HEK293 (cell line): ENCODE data around the gene CABP5.

ENCODE experiments used
- CTCF ChIA-PET: fragments of 350-600 bp; formaldehyde crosslinking; extraction: SDS; loops from one replicate; lab custom pipeline; 2021; ENCODE audit warnings: antibody characterized with exemption; lab: Yijun Ruan, JAX
- POLR2A ChIA-PET: fragments of 300-600 bp; formaldehyde crosslinking; extraction: SDS; loops from one replicate; lab custom pipeline; 2020; ENCODE audit warnings: antibody characterized with exemption, inconsistent platforms; lab: Yijun Ruan, JAX
- H3K27ac ChIP-seq: fragments of 200-500 bp; sonication (Bioruptor generic); 2 replicates; pipeline ENCODE4 v1.5.1; 2014; ENCODE audit warnings: low read depth, low read length, control low read depth, inconsistent platforms; ENCODE audit errors: extremely low read depth
- H3K36me3 ChIP-seq, 2 experiments: fragments of 200-500 bp in 1 of 2; sonication (Bioruptor generic) in 1 of 2; 1 replicate in 1 of 2; 2 replicates in 1 of 2; pipeline ENCODE4 v1.5.1; 2014 to 2017; ENCODE audit warnings: inconsistent platforms in 2 of 2, low read length in 2 of 2; ENCODE audit not compliant: control insufficient read depth in 2 of 2, insufficient read depth in 1 of 2
- H3K4me1 ChIP-seq: fragments of 200-500 bp; sonication (Bioruptor generic); 2 replicates; pipeline ENCODE4 v1.5.1; 2014; ENCODE audit warnings: mild to moderate bottlenecking, low read length, inconsistent platforms; ENCODE audit not compliant: control insufficient read depth, insufficient read depth
- H3K4me3 ChIP-seq: 2 replicates; pipeline ENCODE4 v1.5.1; 2011; ENCODE audit warnings: low read depth, mild to moderate bottlenecking, control low read depth, low read length, moderate library complexity
- H3K9me3 ChIP-seq: fragments of 200-500 bp; sonication (Bioruptor generic); 2 replicates; pipeline ENCODE4 v1.5.1; 2014; ENCODE audit warnings: low read depth, low read length, inconsistent platforms; ENCODE audit not compliant: control insufficient read depth, insufficient read depth
- EGR2 ChIP-seq: fragments of 450-650 bp; formaldehyde crosslinking; IDR thresholded peaks from 2 replicates; pipeline ENCODE4 v1.5.1; 2016; ENCODE audit warnings: low read depth, missing biosample characterization, missing genetic modification characterization
- HOXA7 ChIP-seq: sonication (generic); formaldehyde crosslinking; IDR thresholded peaks from 2 replicates; pipeline ENCODE4 v1.8.1; 2022; ENCODE audit warnings: missing genetic modification reagents, borderline replicate concordance
- PRDM10 ChIP-seq: fragments of 450-650 bp; formaldehyde crosslinking; IDR thresholded peaks from 2 replicates; pipeline ENCODE4 v1.5.1; 2016; ENCODE audit warnings: missing biosample characterization, missing genetic modification characterization
- ZBTB8A ChIP-seq: fragments of 450-650 bp; formaldehyde crosslinking; IDR thresholded peaks from 2 replicates; pipeline ENCODE4 v1.5.1; 2016; ENCODE audit warnings: missing biosample characterization, missing genetic modification characterization
- ZFP3 ChIP-seq: fragments of 450-650 bp; formaldehyde crosslinking; IDR thresholded peaks from 2 replicates; pipeline ENCODE4 v1.5.1; 2016; ENCODE audit warnings: low read depth, missing biosample characterization, missing genetic modification characterization
- ZNF10 ChIP-seq: fragments of 450-650 bp; formaldehyde crosslinking; IDR thresholded peaks from 2 replicates; pipeline ENCODE4 v1.5.1; 2017; ENCODE audit warnings: missing biosample characterization, missing genetic modification characterization
- ZNF169 ChIP-seq: fragments of 450-650 bp; formaldehyde crosslinking; IDR thresholded peaks from 2 replicates; pipeline ENCODE4 v1.5.1; 2016; ENCODE audit warnings: missing biosample characterization, missing genetic modification characterization
- ZNF292 ChIP-seq: fragments of 450-650 bp; formaldehyde crosslinking; IDR thresholded peaks from 2 replicates; pipeline ENCODE4 v1.5.1; 2016; ENCODE audit warnings: low read depth, missing biosample characterization, missing genetic modification characterization, borderline replicate concordance
- ZNF311 ChIP-seq: fragments of 450-650 bp; formaldehyde crosslinking; IDR thresholded peaks from 2 replicates; pipeline ENCODE4 v1.5.1; 2017; ENCODE audit warnings: missing biosample characterization, missing genetic modification characterization, borderline replicate concordance
- ZNF366 ChIP-seq: fragments of 450-650 bp; formaldehyde crosslinking; conservative IDR thresholded peaks from 2 replicates; pipeline ENCODE4 v1.5.1; 2016; ENCODE audit warnings: missing biosample characterization, missing genetic modification characterization
- ZNF398 ChIP-seq: fragments of 450-650 bp; formaldehyde crosslinking; IDR thresholded peaks from 2 replicates; pipeline ENCODE4 v1.5.1; 2017; ENCODE audit warnings: missing biosample characterization, missing genetic modification characterization
- ZNF423 ChIP-seq: fragments of 450-650 bp; formaldehyde crosslinking; IDR thresholded peaks from 2 replicates; pipeline ENCODE4 v1.5.1; 2016; ENCODE audit warnings: missing biosample characterization, missing genetic modification characterization
- ZNF433 ChIP-seq: fragments of 450-650 bp; formaldehyde crosslinking; IDR thresholded peaks from 2 replicates; pipeline ENCODE4 v1.5.1; 2016; ENCODE audit warnings: missing biosample characterization, missing genetic modification characterization, low read depth
- ZNF521 ChIP-seq: fragments of 450-650 bp; formaldehyde crosslinking; IDR thresholded peaks from 2 replicates; pipeline ENCODE4 v1.5.1; 2017; ENCODE audit warnings: missing biosample characterization, mild to moderate bottlenecking, missing genetic modification characterization
- ZNF530 ChIP-seq: fragments of 450-650 bp; formaldehyde crosslinking; IDR thresholded peaks from 2 replicates; pipeline ENCODE4 v1.5.1; 2016; ENCODE audit warnings: low read depth, missing biosample characterization, missing genetic modification characterization
- ZNF560 ChIP-seq: fragments of 450-650 bp; formaldehyde crosslinking; IDR thresholded peaks from 2 replicates; pipeline ENCODE4 v1.5.1; 2017; ENCODE audit warnings: missing biosample characterization, missing genetic modification characterization, borderline replicate concordance
- ZNF596 ChIP-seq: fragments of 450-650 bp; IDR thresholded peaks from 2 replicates; pipeline ENCODE4 v1.5.0; 2018; ENCODE audit warnings: missing biosample characterization, mild to moderate bottlenecking, missing genetic modification characterization, moderate library complexity
- ZNF621 ChIP-seq: fragments of 450-650 bp; formaldehyde crosslinking; IDR thresholded peaks from 2 replicates; pipeline ENCODE4 v1.5.1; 2017; ENCODE audit warnings: missing biosample characterization, missing genetic modification characterization
- TF ChIP-seq, protein P1 (sequence below): fragments of 450-650 bp; formaldehyde crosslinking; IDR thresholded peaks from 2 replicates; pipeline ENCODE4 v1.5.1; 2016; ENCODE audit warnings: missing biosample characterization, missing genetic modification characterization
- TF ChIP-seq, protein P2 (sequence below): fragments of 450-650 bp; formaldehyde crosslinking; IDR thresholded peaks from 2 replicates; pipeline ENCODE4 v1.5.1; 2017; ENCODE audit warnings: missing biosample characterization, missing genetic modification characterization

CABP5 gene

GRCh38 chr19:48033604-48034003 is 10.3 kb downstream of the CABP5 start:
- TF ChIP-seq HOXA7 (CRISPR knock-in tag) (no peak), ZNF433 (tag by site-specific recombination) (no peak)
- no peaks in the 10 kb centered on the region for H3K9me3 ChIP-seq
- H3K4me3 ChIP-seq, result no peak overlapping the region
- CTCF ChIA-PET, result no interaction called here
- no peaks in the 10 kb centered on the region for H3K36me3 ChIP-seq
- H3K4me1 ChIP-seq, result no peaks in the 10 kb centered on the region
- POLR2A ChIA-PET, result no interaction called here
- H3K27ac ChIP-seq, result no peak overlapping the region

GRCh38 chr19:48030073-48030472 is 13.8 kb downstream of the CABP5 start:
- TF ChIP-seq PRDM10 (tag by site-specific recombination) (peak; percentile 67), ZNF596 (tag by site-specific recombination) (no peak), ZNF423 (tag by site-specific recombination) (no peak), ZFP3 (tag by site-specific recombination) (no peak)
- Histone ChIP-seq H3K4me1 (no peaks in the 10 kb centered on the region), H3K4me3 (no peak overlapping the region), H3K36me3 (no peaks in the 10 kb centered on the region), H3K27ac (no peak overlapping the region), H3K9me3 (no peaks in the 10 kb centered on the region)
- POLR2A ChIA-PET, result no interaction called here
- CTCF ChIA-PET, result no interaction called here

GRCh38 chr19:48029431-48029830 is 14.4 kb downstream of the CABP5 start:
- ChIA-PET POLR2A (no interaction called here), CTCF (interaction anchor here (0.6 kb wide), 1 partner anchor 103 kb away, joined by 4 read pairs; no protein-coding TSS in a partner anchor)
- no peak overlapping the region for H3K4me3 ChIP-seq
- no peaks in the 10 kb centered on the region for H3K4me1 ChIP-seq
- H3K27ac ChIP-seq, result no peak overlapping the region
- TF ChIP-seq ZNF530 (tag by site-specific recombination) (no peak), ZNF10 (tag by site-specific recombination) (no peak), ZNF560 (tag by site-specific recombination) (no peak), ZBTB8A (tag by site-specific recombination) (no peak), ZNF596 (tag by site-specific recombination) (peak; percentile 81)
- H3K36me3 ChIP-seq, result no peaks in the 10 kb centered on the region
- H3K9me3 ChIP-seq, result no peaks in the 10 kb centered on the region

- Histone ChIP-seq H3K9me3 (no peaks in the 10 kb centered on the region), H3K4me3 (no peak overlapping the region), H3K4me1 (no peaks in the 10 kb centered on the region), H3K36me3 (no peaks in the 10 kb centered on the region), H3K27ac (no peak overlapping the region)
- ChIA-PET CTCF (interaction anchor here (1.7 kb wide), 1 partner anchor 62 kb away, joined by 5 read pairs; no protein-coding TSS in a partner anchor), POLR2A (no interaction called here)
- TF ChIP-seq ZNF366 (tag by site-specific recombination) (peak; percentile 63), ZNF398 (tag by site-specific recombination) (peak; percentile 28; the same call in 1 of the 2 replicates), ZNF311 (tag by site-specific recombination) (0 out of 2 replicates have a peak, but pooled peaks have one; percentile 42), HOXA7 (CRISPR knock-in tag) (no peak), ZNF621 (tag by site-specific recombination) (0 out of 2 replicates have a peak, but pooled peaks have one; percentile 63), ZNF169 (tag by site-specific recombination) (0 out of 2 replicates have a peak, but pooled peaks have one; percentile 42), ZNF292 (no peak), EGR2 (tag by site-specific recombination) (peak; percentile 96), ZNF521 (tag by site-specific recombination) (no peak)
- TF ChIP-seq, protein P1, sequence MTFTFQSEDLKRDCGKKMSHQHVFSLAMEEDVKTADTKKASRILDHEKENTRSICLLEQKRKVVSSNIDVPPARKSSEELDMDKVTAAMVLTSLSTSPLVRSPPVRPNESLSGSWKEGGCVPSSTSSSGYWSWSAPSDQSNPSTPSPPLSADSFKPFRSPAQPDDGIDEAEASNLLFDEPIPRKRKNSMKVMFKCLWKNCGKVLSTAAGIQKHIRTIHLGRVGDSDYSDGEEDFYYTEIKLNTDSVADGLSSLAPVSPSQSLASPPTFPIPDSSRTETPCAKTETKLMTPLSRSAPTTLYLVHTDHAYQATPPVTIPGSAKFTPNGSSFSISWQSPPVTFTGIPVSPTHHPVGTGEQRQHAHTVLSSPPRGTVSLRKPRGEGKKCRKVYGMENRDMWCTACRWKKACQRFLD, result no peak
- TF ChIP-seq, protein P2, sequence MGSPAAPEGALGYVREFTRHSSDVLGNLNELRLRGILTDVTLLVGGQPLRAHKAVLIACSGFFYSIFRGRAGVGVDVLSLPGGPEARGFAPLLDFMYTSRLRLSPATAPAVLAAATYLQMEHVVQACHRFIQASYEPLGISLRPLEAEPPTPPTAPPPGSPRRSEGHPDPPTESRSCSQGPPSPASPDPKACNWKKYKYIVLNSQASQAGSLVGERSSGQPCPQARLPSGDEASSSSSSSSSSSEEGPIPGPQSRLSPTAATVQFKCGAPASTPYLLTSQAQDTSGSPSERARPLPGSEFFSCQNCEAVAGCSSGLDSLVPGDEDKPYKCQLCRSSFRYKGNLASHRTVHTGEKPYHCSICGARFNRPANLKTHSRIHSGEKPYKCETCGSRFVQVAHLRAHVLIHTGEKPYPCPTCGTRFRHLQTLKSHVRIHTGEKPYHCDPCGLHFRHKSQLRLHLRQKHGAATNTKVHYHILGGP (tag by site-specific recombination), result peak; percentile 17; the same call in 1 of the 2 replicates
These were observed 18.4 kb downstream of the CABP5 start for GRCh38 chr19:48025480-48025879.
